GM23338 (cell line): ENCODE measurements around the gene FGD3. TPM values are rescaled to one million over a fixed set of nuclear protein-coding genes. Genes with fewer than 3 reads are reported as not detected.

Experiments
- ATAC-seq: fragments of 200-7000 bp; cut with Tn5 transposase; 3 replicates; pipeline ENCODE4 v1.9.1; 2020
- DNase-seq: peaks from one replicate; pipeline ENCODE4 v3.0.0-alpha.2; 2015; ENCODE audit warnings: low spot score
- H2AFZ ChIP-seq: fragments of 200-600 bp; sonication (generic); 2 replicates; pipeline ENCODE4 v1.8.0; 2016; ENCODE audit warnings: antibody characterized with exemption, mild to moderate bottlenecking, moderate library complexity
- H3F3A ChIP-seq: fragments of 200-600 bp; sonication (generic); replicated peaks from 2 replicates; pipeline ENCODE4 v1.8.0; 2017; ENCODE audit warnings: antibody characterized with exemption, mixed run types, low read depth
- H3K27ac ChIP-seq: fragments of 200-600 bp; sonication (generic); 2 replicates; pipeline ENCODE4 v1.6.1; 2016; ENCODE audit warnings: low read depth
- H3K27me3 ChIP-seq: fragments of 200-600 bp; sonication (generic); 2 replicates; pipeline ENCODE4 v1.8.0; 2016; ENCODE audit warnings: mild to moderate bottlenecking, mixed run types, moderate library complexity; ENCODE audit not compliant: insufficient read depth
- H3K36me3 ChIP-seq: fragments of 200-600 bp; sonication (generic); 2 replicates; pipeline ENCODE4 v1.8.0; 2016; ENCODE audit warnings: mild to moderate bottlenecking; ENCODE audit not compliant: insufficient read depth
- H3K4me1 ChIP-seq: fragments of 200-600 bp; sonication (generic); 2 replicates; pipeline ENCODE4 v1.8.0; 2016; ENCODE audit warnings: mild to moderate bottlenecking, moderate library complexity; ENCODE audit not compliant: insufficient read depth
- H3K4me2 ChIP-seq: fragments of 200-600 bp; sonication (generic); 2 replicates; pipeline ENCODE4 v1.7.1; 2017; ENCODE audit warnings: mixed run types
- H3K4me3 ChIP-seq: fragments of 200-600 bp; sonication (generic); 2 replicates; pipeline ENCODE4 v1.6.1; 2016; ENCODE audit warnings: mixed run types
- H3K79me2 ChIP-seq: fragments of 200-600 bp; sonication (generic); replicated peaks from 2 replicates; pipeline ENCODE4 v1.8.0; 2017; ENCODE audit warnings: mild to moderate bottlenecking; ENCODE audit not compliant: insufficient read depth
- H3K9me2 ChIP-seq: fragments of 200-600 bp; sonication (generic); 2 replicates; pipeline ENCODE4 v1.8.0; 2017; ENCODE audit not compliant: insufficient read depth
- H4K20me1 ChIP-seq: fragments of 200-600 bp; sonication (generic); replicated peaks from 2 replicates; pipeline ENCODE4 v1.8.0; 2017; ENCODE audit warnings: mild to moderate bottlenecking; ENCODE audit not compliant: insufficient read depth
- H3K27ac Mint-ChIP-seq: 2 replicates; pipeline ENCODE4 v1.8.0; 2020; ENCODE audit warnings: inconsistent platforms, mild to moderate bottlenecking, moderate library complexity, mixed read lengths
- H3K27me3 Mint-ChIP-seq: 3 replicates; pipeline ENCODE4 v1.8.0; 2022; ENCODE audit warnings: low read depth, mild to moderate bottlenecking, moderate library complexity, mixed read lengths, inconsistent platforms; ENCODE audit not compliant: insufficient read depth, poor library complexity
- H3K36me3 Mint-ChIP-seq: 3 replicates; pipeline ENCODE4 v1.8.0; 2021; ENCODE audit warnings: low read depth, mild to moderate bottlenecking, inconsistent platforms, moderate library complexity, mixed read lengths
- H3K4me1 Mint-ChIP-seq: 3 replicates; pipeline ENCODE4 v1.8.0; 2020; ENCODE audit warnings: mild to moderate bottlenecking, inconsistent platforms, mixed read lengths
- H3K4me3 Mint-ChIP-seq: 3 replicates; pipeline ENCODE4 v1.8.0; 2021; ENCODE audit warnings: moderate library complexity, mild to moderate bottlenecking, inconsistent platforms, mixed read lengths
- H3K9me3 Mint-ChIP-seq: 3 replicates; pipeline ENCODE4 v1.8.0; 2020; ENCODE audit warnings: moderate library complexity, mild to moderate bottlenecking, inconsistent platforms, mixed read lengths
- NANOG ChIP-seq: IDR thresholded peaks from 2 replicates; pipeline ENCODE4 v1.6.1; 2016; ENCODE audit warnings: antibody characterized with exemption, borderline replicate concordance
- POLR2AphosphoS5 ChIP-seq: IDR thresholded peaks from 2 replicates; pipeline ENCODE4 v1.6.1; 2016; ENCODE audit warnings: antibody characterized with exemption, low read depth
- ZNF331 ChIP-seq: fragments of 250-450 bp; sonication (Bioruptor Pico); IDR thresholded peaks from 2 replicates; pipeline ENCODE4 v1.5.0; 2020; ENCODE audit warnings: low read depth, mild to moderate bottlenecking, moderate library complexity
- ZNF462 ChIP-seq: fragments of 250-450 bp; sonication (Bioruptor Pico); IDR thresholded peaks from 2 replicates; pipeline ENCODE4 v1.5.0; 2020; ENCODE audit warnings: mild to moderate bottlenecking, moderate library complexity
- polyA plus RNA-seq: library from polyadenylated mRNA; unstranded; fragments of >200 nt; fragmentation: Nextera tagmentation; extraction: Ambion mirVana; gene quantifications from 2 replicates; pipeline ENCODE4 v1.2.1, GENCODE V29; 2016
- total RNA-seq: library from RNA; depleted of rRNA; stranded (reverse); fragments of >200 nt; shearing (Covaris generic); gene quantifications from 2 replicates; pipeline ENCODE4 v1.2.3, GENCODE V29; 2014
- TF ChIP-seq, protein P1 (sequence below), 2 experiments: fragments of 200-600 bp in 1 of 2; sonication (generic) in 1 of 2; conservative IDR thresholded peaks; 2 replicates each; pipeline versions ENCODE4 v1.5.1 to v1.6.1; 2016 to 2017; ENCODE audit warnings: antibody characterized with exemption in 2 of 2, low read depth in 2 of 2, mild to moderate bottlenecking in 2 of 2, moderate library complexity in 1 of 2

The FGD3 gene
- total and polyA plus RNA-seq, 2 experiments from 2014 or later = 0.95 to 1.7 TPM

- no peak for TF ChIP-seq ZNF462
- TF ChIP-seq, protein P1, sequence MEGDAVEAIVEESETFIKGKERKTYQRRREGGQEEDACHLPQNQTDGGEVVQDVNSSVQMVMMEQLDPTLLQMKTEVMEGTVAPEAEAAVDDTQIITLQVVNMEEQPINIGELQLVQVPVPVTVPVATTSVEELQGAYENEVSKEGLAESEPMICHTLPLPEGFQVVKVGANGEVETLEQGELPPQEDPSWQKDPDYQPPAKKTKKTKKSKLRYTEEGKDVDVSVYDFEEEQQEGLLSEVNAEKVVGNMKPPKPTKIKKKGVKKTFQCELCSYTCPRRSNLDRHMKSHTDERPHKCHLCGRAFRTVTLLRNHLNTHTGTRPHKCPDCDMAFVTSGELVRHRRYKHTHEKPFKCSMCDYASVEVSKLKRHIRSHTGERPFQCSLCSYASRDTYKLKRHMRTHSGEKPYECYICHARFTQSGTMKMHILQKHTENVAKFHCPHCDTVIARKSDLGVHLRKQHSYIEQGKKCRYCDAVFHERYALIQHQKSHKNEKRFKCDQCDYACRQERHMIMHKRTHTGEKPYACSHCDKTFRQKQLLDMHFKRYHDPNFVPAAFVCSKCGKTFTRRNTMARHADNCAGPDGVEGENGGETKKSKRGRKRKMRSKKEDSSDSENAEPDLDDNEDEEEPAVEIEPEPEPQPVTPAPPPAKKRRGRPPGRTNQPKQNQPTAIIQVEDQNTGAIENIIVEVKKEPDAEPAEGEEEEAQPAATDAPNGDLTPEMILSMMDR (conservative IDR thresholded peaks at IDR 0.05; ENCODE audit: low read depth in 2 of 2) = no peak
Observed at GRCh38 chr9:92949266-92949982, 2.1 kb downstream of the FGD3 start (continued).

DNA sequence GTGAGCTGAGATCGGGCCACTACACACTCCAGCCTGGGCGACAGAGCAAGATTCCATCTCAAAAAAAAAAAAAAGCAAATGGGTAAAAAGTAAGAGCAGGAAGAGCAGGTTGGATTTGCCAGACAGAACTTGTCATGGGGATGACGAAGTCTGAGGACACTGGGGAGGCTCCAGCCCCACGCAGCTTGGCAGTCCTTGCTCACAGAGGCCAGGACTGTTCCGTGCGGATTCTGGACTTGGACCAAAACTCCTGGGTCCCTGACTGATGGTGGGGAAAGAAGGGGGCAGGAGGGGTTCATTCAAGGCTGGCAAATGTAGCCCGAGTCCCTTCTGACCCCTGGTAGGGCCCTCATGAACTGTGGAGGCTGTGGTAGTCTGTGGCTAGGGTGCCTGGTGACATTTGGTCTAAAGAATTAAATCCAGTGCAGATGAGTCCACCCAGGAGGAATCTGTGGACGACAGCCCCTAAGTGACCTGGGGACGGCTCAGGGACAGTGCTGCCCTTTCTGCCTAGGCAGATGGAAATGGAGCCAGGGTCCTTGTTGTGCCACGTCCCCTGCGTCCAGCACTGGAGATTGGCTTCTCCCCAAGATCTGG lies 3.1 kb downstream of the FGD3 start:
- DNase-seq = no peak
- no peaks in the 10 kb centered on the region; the same call in 1 of the 2 replicates for H3F3A ChIP-seq
- H3K9me2 ChIP-seq = no peaks in the 10 kb centered on the region
- Mint-ChIP-seq H3K9me3 (peaks cover 14% of the 10 kb centered on the region), H3K4me3 (no peak overlapping the region), H3K36me3 (peaks cover 11% of the 10 kb centered on the region), H3K27me3 (peaks cover 15% of the 10 kb centered on the region), H3K4me1 (peaks cover 6% of the 10 kb centered on the region; the same call in 2 of the 3 replicates), H3K27ac (no peak overlapping the region)
- no peak for ATAC-seq
- H3K4me2 ChIP-seq = no peak overlapping the region
- H2AFZ ChIP-seq = no peak overlapping the region
- no peaks in the 10 kb centered on the region; the same call in 1 of the 2 replicates for H3K36me3 ChIP-seq
- H3K4me3 ChIP-seq = no peak overlapping the region
- no peak overlapping the region for H3K27ac ChIP-seq
- H3K4me1 ChIP-seq = peaks cover 7% of the 10 kb centered on the region
- no peaks in the 10 kb centered on the region for H4K20me1 ChIP-seq
- no peaks in the 10 kb centered on the region for H3K79me2 ChIP-seq
- no peaks in the 10 kb centered on the region for H3K27me3 ChIP-seq
- TF ChIP-seq ZNF462 (no peak), NANOG (no peak), POLR2AphosphoS5 (no peak), ZNF331 (CRISPR knock-in tag) (no peak)
